HepG2 (cell line): ENCODE data around the gene PSMD4. TPM values are rescaled to one million over a fixed set of nuclear protein-coding genes. Genes with fewer than 3 reads are reported as not detected.

Experiments used
- ELF4 ChIP-seq: sonication (generic); formaldehyde crosslinking; IDR thresholded peaks from 2 replicates; pipeline ENCODE4 v1.5.0; 2020; ENCODE audit warnings: missing genetic modification reagents, mild to moderate bottlenecking, moderate library complexity, borderline replicate concordance
- EP300 ChIP-seq, 3 experiments: sonication (generic) in 1 of 3; formaldehyde crosslinking in 1 of 3; IDR thresholded peaks; 2 replicates each; pipeline versions ENCODE4 v1.5.1 to v1.6.1; 2011 to 2020; ENCODE audit warnings: low read depth in 2 of 3, low read length in 2 of 3, borderline replicate concordance in 1 of 3, improper control_type of control experiment in 1 of 3, mild to moderate bottlenecking in 1 of 3, missing genetic modification reagents in 1 of 3, moderate library complexity in 1 of 3
- HDAC2 ChIP-seq: sonication (generic); formaldehyde crosslinking; IDR thresholded peaks from 2 replicates; pipeline ENCODE4 v1.4.0; 2020; ENCODE audit warnings: missing genetic modification reagents
- HIVEP1 ChIP-seq: sonication (generic); formaldehyde crosslinking; IDR thresholded peaks from 2 replicates; pipeline ENCODE4 v1.4.0; 2020; ENCODE audit warnings: mild to moderate bottlenecking, missing genetic modification reagents
- HNF4A ChIP-seq: sonication (generic); formaldehyde crosslinking; IDR thresholded peaks from 2 replicates; pipeline ENCODE4 v1.4.0; 2020; ENCODE audit warnings: missing genetic modification reagents
- KDM5B ChIP-seq: sonication (generic); formaldehyde crosslinking; IDR thresholded peaks from 2 replicates; pipeline ENCODE4 v1.4.0; 2020; ENCODE audit warnings: missing genetic modification reagents, mild to moderate bottlenecking, borderline replicate concordance
- NFIB ChIP-seq: sonication (generic); formaldehyde crosslinking; IDR thresholded peaks from 2 replicates; pipeline ENCODE4 v1.9.0; 2021; ENCODE audit warnings: missing genetic modification reagents, mild to moderate bottlenecking, borderline replicate concordance
- NR2F2 ChIP-seq: IDR thresholded peaks from 2 replicates; pipeline ENCODE4 v1.6.1; 2012; ENCODE audit warnings: low read depth, inconsistent platforms, borderline replicate concordance
- POLR2AphosphoS2 ChIP-seq: IDR thresholded peaks from 2 replicates; pipeline ENCODE4 v1.6.1; 2011; ENCODE audit warnings: low read depth, low read length, improper control_type of control experiment
- PRPF4 ChIP-seq: fragments of 200-400 bp; formaldehyde crosslinking; IDR thresholded peaks from 2 replicates; pipeline ENCODE4 v1.6.1; 2016; ENCODE audit warnings: low read length, low read depth; ENCODE audit not compliant: poor library complexity, severe bottlenecking
- RCOR2 ChIP-seq: IDR thresholded peaks from 2 replicates; pipeline ENCODE4 v1.6.1; 2016; ENCODE audit warnings: missing biosample characterization, missing genetic modification reagents
- RXRA ChIP-seq: sonication (generic); formaldehyde crosslinking; IDR thresholded peaks from 2 replicates; pipeline ENCODE4 v1.5.1; 2020; ENCODE audit warnings: missing genetic modification reagents
- SALL1 ChIP-seq: sonication (generic); formaldehyde crosslinking; IDR thresholded peaks from 2 replicates; pipeline ENCODE4 v1.8.0; 2022; ENCODE audit warnings: mild to moderate bottlenecking, missing genetic modification reagents
- SAP130 ChIP-seq: IDR thresholded peaks from 2 replicates; pipeline ENCODE4 v1.6.1; 2016; ENCODE audit warnings: low read depth
- SMARCE1 ChIP-seq: fragments of 450-650 bp; IDR thresholded peaks from 2 replicates; pipeline ENCODE4 v1.6.1; 2017; ENCODE audit warnings: borderline replicate concordance
- TEAD3 ChIP-seq: optimal IDR thresholded peaks from 2 replicates; pipeline ENCODE3; 2016; ENCODE audit warnings: borderline replicate concordance
- TRIM24 ChIP-seq: sonication (generic); formaldehyde crosslinking; IDR thresholded peaks from 2 replicates; pipeline ENCODE4 v1.8.0; 2022; ENCODE audit warnings: mild to moderate bottlenecking, missing genetic modification reagents
- ZBTB7B ChIP-seq: sonication (generic); formaldehyde crosslinking; IDR thresholded peaks from 2 replicates; pipeline ENCODE4 v1.4.0; 2020; ENCODE audit warnings: missing genetic modification reagents
- ZNF383 ChIP-seq: sonication (generic); formaldehyde crosslinking; IDR thresholded peaks from 2 replicates; pipeline ENCODE4 v1.4.0; 2020; ENCODE audit warnings: missing genetic modification reagents, mild to moderate bottlenecking, borderline replicate concordance
- ZNF441 ChIP-seq: sonication (generic); formaldehyde crosslinking; IDR thresholded peaks from 2 replicates; pipeline ENCODE4 v1.7.0; 2021; ENCODE audit warnings: missing genetic modification reagents, borderline replicate concordance
- ZNF451 ChIP-seq: sonication (generic); formaldehyde crosslinking; IDR thresholded peaks from 2 replicates; pipeline ENCODE4 v1.5.0; 2020; ENCODE audit warnings: mild to moderate bottlenecking, missing genetic modification reagents
- ZNF557 ChIP-seq: sonication (generic); formaldehyde crosslinking; IDR thresholded peaks from 2 replicates; pipeline ENCODE4 v1.4.0; 2020; ENCODE audit warnings: missing genetic modification reagents
- ZNF580 ChIP-seq: IDR thresholded peaks from 2 replicates; pipeline ENCODE4 v1.6.1; 2016; ENCODE audit warnings: low read depth, borderline replicate concordance
- ZNF589 ChIP-seq: sonication (generic); formaldehyde crosslinking; conservative IDR thresholded peaks from 2 replicates; pipeline ENCODE4 v1.8.0; 2022; ENCODE audit warnings: mild to moderate bottlenecking, moderate library complexity, missing genetic modification reagents
- ZNF605 ChIP-seq: sonication (generic); formaldehyde crosslinking; IDR thresholded peaks from 2 replicates; pipeline ENCODE4 v1.8.0; 2022; ENCODE audit warnings: mild to moderate bottlenecking, missing genetic modification reagents
- ZNF766 ChIP-seq: sonication (generic); formaldehyde crosslinking; IDR thresholded peaks from 2 replicates; pipeline ENCODE4 v1.5.0; 2020; ENCODE audit warnings: missing genetic modification reagents, borderline replicate concordance
- polyA plus RNA-seq, 8 experiments: library from polyadenylated mRNA; depleted of rRNA in 3 of 8; stranded (reverse) in 7 of 8; unstranded in 1 of 8; fragments of >200 nt; fragmentation: Illumina TruSeq in 4 of 8; extraction: Trizol in 4 of 8; gene quantifications; 2 replicates each; pipeline versions ENCODE4 v1.2.1 to v1.2.3, GENCODE V29; 2011 to 2016; ENCODE audit warnings: low read depth in 4 of 8, missing spikeins in 1 of 8, mixed read lengths in 1 of 8; ENCODE audit not compliant: insufficient read depth in 1 of 8
- total RNA-seq, 5 experiments: library from RNA; depleted of rRNA; stranded (reverse); fragments of >200 nt; fragmentation: Illumina TruSeq; extraction: Trizol; gene quantifications; 2 replicates each; pipeline ENCODE4 v1.2.3, GENCODE V29; 2016; ENCODE audit warnings: low read depth in 1 of 5
- TF ChIP-seq, protein P1 (sequence below): sonication (generic); formaldehyde crosslinking; IDR thresholded peaks from 2 replicates; pipeline ENCODE4 v1.4.0; 2020; ENCODE audit warnings: missing genetic modification reagents, borderline replicate concordance

PSMD4 gene
- total and polyA plus RNA-seq, 2 of the 13 experiments (the other 11 are each of a cell fraction or from before 2014, with no cell fraction given): 194 to 243 TPM

DNA sequence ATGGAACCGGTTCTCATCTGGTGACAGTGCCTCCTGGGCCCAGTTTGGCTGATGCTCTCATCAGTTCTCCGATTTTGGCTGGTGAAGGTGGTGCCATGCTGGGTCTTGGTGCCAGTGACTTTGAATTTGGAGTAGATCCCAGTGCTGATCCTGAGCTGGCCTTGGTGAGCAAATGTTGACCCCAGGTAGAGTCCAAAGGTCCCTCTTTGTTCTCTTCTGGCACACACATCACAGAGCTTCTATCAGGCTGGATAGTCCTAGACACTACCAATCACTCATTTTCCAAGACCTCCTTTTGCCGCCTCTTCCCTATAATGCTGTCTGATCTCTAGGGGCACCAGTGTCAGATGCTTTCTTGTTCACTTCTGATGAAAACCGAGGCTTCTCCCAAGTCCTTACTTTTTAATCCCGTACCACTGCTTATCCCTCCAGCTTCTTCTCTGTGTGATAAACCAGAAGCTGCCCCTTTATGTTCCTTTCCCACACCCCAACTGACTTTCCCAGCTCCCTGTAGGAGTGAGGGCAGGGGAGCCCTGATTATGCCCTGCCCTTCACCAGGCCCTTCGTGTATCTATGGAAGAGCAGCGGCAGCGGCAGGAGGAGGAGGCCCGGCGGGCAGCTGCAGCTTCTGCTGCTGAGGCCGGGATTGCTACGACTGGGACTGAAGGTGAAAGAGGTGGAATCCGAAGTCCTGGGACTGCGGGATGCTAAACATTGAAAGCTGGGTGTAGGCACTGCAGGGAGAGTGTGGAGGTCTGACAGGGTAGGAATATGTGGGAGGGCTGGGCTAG is 11.1 kb downstream of the PSMD4 start (continued):
- TF ChIP-seq, protein P1, sequence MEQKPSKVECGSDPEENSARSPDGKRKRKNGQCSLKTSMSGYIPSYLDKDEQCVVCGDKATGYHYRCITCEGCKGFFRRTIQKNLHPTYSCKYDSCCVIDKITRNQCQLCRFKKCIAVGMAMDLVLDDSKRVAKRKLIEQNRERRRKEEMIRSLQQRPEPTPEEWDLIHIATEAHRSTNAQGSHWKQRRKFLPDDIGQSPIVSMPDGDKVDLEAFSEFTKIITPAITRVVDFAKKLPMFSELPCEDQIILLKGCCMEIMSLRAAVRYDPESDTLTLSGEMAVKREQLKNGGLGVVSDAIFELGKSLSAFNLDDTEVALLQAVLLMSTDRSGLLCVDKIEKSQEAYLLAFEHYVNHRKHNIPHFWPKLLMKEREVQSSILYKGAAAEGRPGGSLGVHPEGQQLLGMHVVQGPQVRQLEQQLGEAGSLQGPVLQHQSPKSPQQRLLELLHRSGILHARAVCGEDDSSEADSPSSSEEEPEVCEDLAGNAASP: peak; percentile 37; the same call in 1 of the 2 replicates
- TF ChIP-seq HNF4A (peak; percentile 88), ZNF766 (CRISPR knock-in tag) (no peak), SALL1 (CRISPR knock-in tag) (0 out of 2 replicates have a peak, but pooled peaks have one; percentile 22), HIVEP1 (no peak), ZNF580 (CRISPR knock-in tag) (no peak), ELF4 (CRISPR knock-in tag) (no peak), SMARCE1 (no peak), ZNF589 (CRISPR knock-in tag) (no peak), ZBTB7B (CRISPR knock-in tag) (no peak; the same call in 1 of the 2 replicates), TRIM24 (CRISPR knock-in tag) (no peak), ZNF557 (CRISPR knock-in tag) (no peak), ZNF451 (no peak), ZNF383 (CRISPR knock-in tag) (no peak), NFIB (CRISPR knock-in tag) (no peak), RXRA (CRISPR knock-in tag) (peak; percentile 43; the same call in 1 of the 2 replicates), POLR2AphosphoS2 (no peak), TEAD3 (peak; percentile 8), SAP130 (peak; percentile 68), PRPF4 (no peak), RCOR2 (CRISPR knock-in tag) (no peak), EP300 (IDR thresholded peaks at IDR 0.05; ENCODE audit: low read depth in 2 of 2, low read length in 2 of 2) (peak in 1 of 2 experiments; percentile 29; a peak in 1 of 4 replicates), EP300 (CRISPR knock-in tag; IDR thresholded peaks at IDR 0.05; ENCODE audit: borderline replicate concordance) (no peak), ZNF441 (CRISPR knock-in tag) (0 out of 2 replicates have a peak, but pooled peaks have one; percentile 23), ZNF605 (CRISPR knock-in tag) (0 out of 2 replicates have a peak, but pooled peaks have one; percentile 25), KDM5B (peak; percentile 61; the same call in 1 of the 2 replicates), NR2F2 (peak; percentile 41; the same call in 1 of the 2 replicates), HDAC2 (CRISPR knock-in tag) (peak; percentile 50)
